Mesothelial cell of epicardium (in vitro differentiated cells): ENCODE measurements around the gene DPH2. TPM values are rescaled to one million over a fixed set of nuclear protein-coding genes. Genes with fewer than 3 reads are reported as not detected.

ENCODE experiments used
- DNase-seq, 2 experiments: peaks; one replicate each; pipeline ENCODE4 v3.0.0; 2021; ENCODE audit warnings: low spot score in 2 of 2; ENCODE audit not compliant: unreplicated experiment in 2 of 2
- H3K27ac Mint-ChIP-seq: 2 replicates; pipeline ENCODE4 v1.8.0; 2021; ENCODE audit warnings: mixed read lengths
- H3K27me3 Mint-ChIP-seq: 2 replicates; pipeline ENCODE4 v1.8.0; 2021; ENCODE audit warnings: low read depth, mixed read lengths
- H3K36me3 Mint-ChIP-seq: 2 replicates; pipeline ENCODE4 v1.8.0; 2021; ENCODE audit warnings: mixed read lengths
- H3K4me1 Mint-ChIP-seq: 2 replicates; pipeline ENCODE4 v1.8.0; 2021; ENCODE audit warnings: mixed read lengths
- H3K4me3 Mint-ChIP-seq: 2 replicates; pipeline ENCODE4 v1.8.0; 2021; ENCODE audit warnings: mild to moderate bottlenecking, moderate library complexity, mixed read lengths
- H3K9me3 Mint-ChIP-seq: 2 replicates; pipeline ENCODE4 v1.8.0; 2021; ENCODE audit warnings: mixed read lengths
- CTCF ChIP-seq: fragments of 200-600 bp; sonication (generic); IDR thresholded peaks from one replicate; pipeline ENCODE4 v1.5.0; 2021; ENCODE audit warnings: antibody characterized with exemption; ENCODE audit not compliant: unreplicated experiment
- total RNA-seq: library from RNA; stranded (reverse); gene quantifications from 3 replicates; pipeline ENCODE4 v1.2.1, GENCODE V29; 2021

DPH2 gene
- total RNA-seq, 1 donor from 2014 or later = 24.1 TPM

GRCh38 chr1:44010935-44011471 is 41.2 kb downstream of the DPH2 start:
- no peaks in the 10 kb centered on the region for H3K9me3 Mint-ChIP-seq
- no peak for DNase-seq
- no peaks in the 10 kb centered on the region for H3K27me3 Mint-ChIP-seq
- no peak for TF ChIP-seq CTCF
- peaks cover 7% of the 10 kb centered on the region for H3K4me1 Mint-ChIP-seq
- H3K4me3 Mint-ChIP-seq = no peak overlapping the region
- H3K36me3 Mint-ChIP-seq = peaks cover 9% of the 10 kb centered on the region
- no peak overlapping the region for H3K27ac Mint-ChIP-seq

GRCh38 chr1:44012404-44012803 is 42.6 kb downstream of the DPH2 start:
- H3K4me1 Mint-ChIP-seq = peaks cover 7% of the 10 kb centered on the region
- peaks cover 9% of the 10 kb centered on the region for H3K36me3 Mint-ChIP-seq

GRCh38 chr1:44012941-44013609 is 43.3 kb downstream of the DPH2 start:
- no peak overlapping the region for H3K4me3 Mint-ChIP-seq
- peaks cover 7% of the 10 kb centered on the region for H3K4me1 Mint-ChIP-seq
- TF ChIP-seq CTCF = no peak
- DNase-seq = no peak
- H3K27ac Mint-ChIP-seq = no peak overlapping the region
- no peaks in the 10 kb centered on the region for H3K27me3 Mint-ChIP-seq
- no peaks in the 10 kb centered on the region for H3K9me3 Mint-ChIP-seq
- H3K36me3 Mint-ChIP-seq = peaks cover 8% of the 10 kb centered on the region

More at GRCh38 chr1:44012404-44012803, 42.6 kb downstream of the DPH2 start:
- no peak overlapping the region for H3K4me3 Mint-ChIP-seq
- no peak for DNase-seq
- no peak for TF ChIP-seq CTCF
- no peaks in the 10 kb centered on the region for H3K9me3 Mint-ChIP-seq
- no peak overlapping the region for H3K27ac Mint-ChIP-seq
- H3K27me3 Mint-ChIP-seq = no peaks in the 10 kb centered on the region

- H3K9me3 Mint-ChIP-seq = no peaks in the 10 kb centered on the region
- no peak for TF ChIP-seq CTCF
These were observed 44.1 kb downstream of the DPH2 start for GRCh38 chr1:44013949-44014348.

GRCh38 chr1:44014365-44015104 is 44.7 kb downstream of the DPH2 start:
- Mint-ChIP-seq H3K27me3 (no peaks in the 10 kb centered on the region), H3K27ac (no peak overlapping the region), H3K36me3 (peaks cover 4% of the 10 kb centered on the region), H3K4me3 (no peak overlapping the region), H3K9me3 (no peaks in the 10 kb centered on the region), H3K4me1 (peaks cover 7% of the 10 kb centered on the region)
- no peak for DNase-seq
- no peak for TF ChIP-seq CTCF

More at GRCh38 chr1:44013949-44014348, 44.1 kb downstream of the DPH2 start:
- no peak overlapping the region for H3K4me3 Mint-ChIP-seq
- no peaks in the 10 kb centered on the region for H3K27me3 Mint-ChIP-seq
- H3K36me3 Mint-ChIP-seq = peaks cover 4% of the 10 kb centered on the region
- no peak overlapping the region for H3K27ac Mint-ChIP-seq
- H3K4me1 Mint-ChIP-seq = peaks cover 7% of the 10 kb centered on the region
- DNase-seq = no peak
